Right kidney (tissue), 1 donor: Measurements from ENCODE around the gene CASP10.

Experiments
- DNase-seq: peaks from one replicate; pipeline ENCODE4 v3.0.0-alpha.2; 2016

The CASP10 gene

DNA sequence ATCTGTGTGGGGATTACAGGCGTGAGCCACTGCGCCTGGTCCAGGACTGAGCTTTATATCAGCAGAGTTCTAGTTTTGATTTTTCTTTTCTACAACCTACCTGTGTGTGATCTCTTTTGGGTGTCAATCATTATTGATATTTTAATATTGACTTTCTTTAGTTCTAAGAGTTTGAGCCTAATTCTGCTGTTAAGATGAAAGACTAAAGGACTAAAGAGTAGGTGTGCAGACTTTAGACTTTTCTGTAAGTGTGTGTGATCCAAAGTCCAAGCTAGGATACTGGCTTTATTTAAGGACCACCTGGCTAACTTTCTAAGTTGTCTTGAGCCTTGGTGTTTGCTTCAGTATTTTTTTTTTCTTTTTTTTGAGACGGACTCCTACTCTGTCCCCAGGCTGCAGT lies 12.4 kb downstream of the CASP10 start:
- no peak for DNase-seq

DNA sequence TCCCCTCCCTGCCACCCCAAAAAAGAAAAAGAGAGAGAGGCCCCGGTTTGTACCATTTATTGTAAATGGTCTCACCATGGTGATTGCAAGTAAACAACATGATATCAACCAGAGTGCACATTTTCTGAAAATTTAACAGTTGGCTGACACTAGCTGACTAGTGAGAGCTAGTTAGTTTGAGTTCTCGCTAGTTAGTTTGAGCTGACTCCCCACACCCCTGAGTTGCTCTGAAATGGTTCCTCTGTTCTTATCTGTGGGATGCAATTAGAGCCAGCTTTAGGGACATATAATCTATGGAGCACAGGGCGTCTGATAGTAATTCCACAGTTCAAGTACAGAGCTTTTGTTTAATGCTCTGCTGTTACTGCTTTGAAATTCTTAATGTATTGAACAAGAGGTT lies 13.1 kb downstream of the CASP10 start:
- DNase-seq: no peak

DNA sequence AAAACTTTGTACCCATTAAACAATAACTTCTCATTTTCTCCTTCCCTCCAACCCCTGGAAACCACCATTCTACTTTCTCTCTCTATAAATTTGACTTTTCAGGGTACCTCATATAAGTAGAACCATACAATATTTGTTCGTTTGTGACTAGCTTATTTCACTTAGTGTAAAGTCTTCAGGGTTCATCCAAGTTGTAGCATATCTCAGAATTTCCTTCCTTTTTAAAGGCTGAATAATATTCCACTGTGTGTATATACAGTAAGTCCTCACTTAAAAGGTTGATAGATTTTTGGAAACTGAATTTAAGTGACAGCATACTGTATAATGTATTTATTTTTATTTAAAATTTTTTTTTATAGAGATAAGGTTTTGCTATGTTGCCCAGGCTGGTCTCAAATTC lies 13.9 kb downstream of the CASP10 start:
- DNase-seq: no peak

DNA sequence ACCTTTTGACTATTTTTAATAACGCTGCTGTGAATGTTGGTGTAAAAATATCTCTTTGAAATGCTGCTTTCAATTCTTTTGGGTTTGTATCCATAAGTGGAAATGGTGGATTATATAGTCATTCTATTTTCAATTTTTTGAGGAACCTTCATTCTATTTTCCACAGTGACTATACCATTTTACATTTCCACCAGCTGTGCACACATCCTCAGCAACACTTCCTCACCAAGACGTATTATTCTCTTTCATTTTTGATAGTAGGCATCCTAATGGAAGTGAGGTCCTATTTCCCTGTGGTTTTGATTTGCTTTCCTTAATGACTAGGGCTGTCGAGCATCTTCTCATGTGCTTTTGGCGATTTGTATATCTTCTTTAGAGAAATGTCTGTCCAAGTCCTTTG lies 14.8 kb downstream of the CASP10 start:
- DNase-seq: no peak

DNA sequence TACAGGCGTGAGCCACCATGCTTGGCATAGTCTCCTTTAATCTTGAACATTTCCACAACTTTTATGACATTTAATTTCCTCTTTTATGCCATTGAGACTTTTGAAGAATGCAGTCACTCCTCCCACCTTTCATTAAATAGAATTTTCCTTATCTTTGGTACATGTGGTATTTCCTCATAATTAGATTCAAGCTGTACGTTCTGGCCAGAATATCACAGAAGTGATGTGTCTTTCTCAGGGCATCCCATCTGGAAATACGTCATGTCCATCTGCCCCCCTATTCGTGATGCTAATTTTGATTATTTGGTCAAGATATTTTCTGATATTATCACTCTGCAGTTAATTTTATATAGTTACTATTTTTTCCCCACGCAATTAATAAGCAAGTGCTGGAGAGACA lies 16.9 kb downstream of the CASP10 start:
- no peak for DNase-seq

DNA sequence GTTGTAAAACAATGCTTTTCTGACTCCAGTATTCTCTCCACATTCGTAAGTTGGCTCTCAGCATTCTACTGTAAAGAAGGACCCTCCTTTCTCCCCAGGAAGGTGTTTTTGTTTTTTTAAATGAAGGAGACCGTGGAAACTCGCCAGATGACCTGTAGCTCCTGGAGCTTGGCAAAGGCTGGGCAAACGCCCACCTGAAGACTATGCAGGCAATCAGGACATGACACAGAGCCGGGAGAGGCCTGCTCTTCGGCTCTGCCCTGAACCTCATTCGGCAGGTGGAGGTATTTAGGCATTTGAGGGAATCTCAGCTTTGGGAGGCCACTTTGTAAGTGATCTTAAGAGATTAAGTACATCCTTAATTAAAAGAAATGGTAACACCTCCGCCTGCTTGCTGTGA lies 17.4 kb downstream of the CASP10 start:
- no peak for DNase-seq

DNA sequence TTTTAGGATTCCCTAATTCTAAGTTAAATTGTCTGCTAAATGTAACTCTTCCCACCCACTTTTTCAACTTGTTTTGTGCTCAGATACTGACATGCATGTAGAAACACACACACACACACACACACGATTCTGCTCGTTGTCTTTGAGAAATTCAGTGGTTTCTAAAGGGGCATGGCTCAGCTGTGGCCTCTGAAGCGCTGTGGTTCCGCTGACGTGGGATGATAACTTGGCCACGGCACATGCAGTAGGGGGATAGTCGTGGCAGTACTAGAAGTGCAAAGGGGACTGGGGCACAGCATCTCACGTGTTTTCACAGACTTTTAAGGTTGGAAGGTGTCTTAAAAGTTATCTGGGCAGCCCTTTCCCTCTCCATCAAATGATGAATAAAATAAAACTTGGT lies 18.4 kb downstream of the CASP10 start:
- no peak for DNase-seq

DNA sequence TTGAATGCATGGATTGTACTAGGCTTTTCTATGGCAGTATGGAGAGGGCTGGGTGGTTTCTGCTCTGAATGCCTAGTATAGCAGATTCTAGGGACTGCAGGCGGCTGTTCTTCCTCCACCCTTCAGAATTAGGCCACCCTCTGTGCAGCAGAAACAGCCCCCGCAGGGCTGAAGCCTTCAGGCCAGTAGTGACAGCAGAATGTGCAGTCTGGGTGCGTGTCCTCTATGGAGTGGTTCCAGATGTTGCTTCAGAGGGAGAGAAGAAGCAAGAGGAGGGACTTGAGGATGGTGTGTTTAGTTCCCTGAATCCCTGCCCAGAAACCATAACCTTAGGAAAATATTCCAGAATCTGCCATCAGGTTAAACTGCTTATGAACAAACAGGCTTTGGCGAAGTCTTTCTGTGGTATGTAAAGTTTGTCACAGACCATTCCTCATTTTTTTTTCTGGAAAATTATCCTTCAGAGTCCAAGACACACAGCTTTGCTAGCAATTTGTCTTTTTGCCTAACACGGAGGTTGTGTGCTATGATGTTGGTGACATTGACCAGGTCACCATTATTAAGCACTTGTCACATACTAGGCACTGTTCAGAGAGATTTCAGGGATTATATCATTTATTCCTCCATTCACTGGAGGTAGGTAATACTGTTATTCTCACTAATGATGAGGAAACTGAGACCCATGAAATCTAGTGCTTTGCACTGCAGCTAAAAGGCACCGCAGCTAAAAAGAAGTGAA lies 21.1 kb downstream of the CASP10 start:
- peak; percentile 39 for DNase-seq

DNA sequence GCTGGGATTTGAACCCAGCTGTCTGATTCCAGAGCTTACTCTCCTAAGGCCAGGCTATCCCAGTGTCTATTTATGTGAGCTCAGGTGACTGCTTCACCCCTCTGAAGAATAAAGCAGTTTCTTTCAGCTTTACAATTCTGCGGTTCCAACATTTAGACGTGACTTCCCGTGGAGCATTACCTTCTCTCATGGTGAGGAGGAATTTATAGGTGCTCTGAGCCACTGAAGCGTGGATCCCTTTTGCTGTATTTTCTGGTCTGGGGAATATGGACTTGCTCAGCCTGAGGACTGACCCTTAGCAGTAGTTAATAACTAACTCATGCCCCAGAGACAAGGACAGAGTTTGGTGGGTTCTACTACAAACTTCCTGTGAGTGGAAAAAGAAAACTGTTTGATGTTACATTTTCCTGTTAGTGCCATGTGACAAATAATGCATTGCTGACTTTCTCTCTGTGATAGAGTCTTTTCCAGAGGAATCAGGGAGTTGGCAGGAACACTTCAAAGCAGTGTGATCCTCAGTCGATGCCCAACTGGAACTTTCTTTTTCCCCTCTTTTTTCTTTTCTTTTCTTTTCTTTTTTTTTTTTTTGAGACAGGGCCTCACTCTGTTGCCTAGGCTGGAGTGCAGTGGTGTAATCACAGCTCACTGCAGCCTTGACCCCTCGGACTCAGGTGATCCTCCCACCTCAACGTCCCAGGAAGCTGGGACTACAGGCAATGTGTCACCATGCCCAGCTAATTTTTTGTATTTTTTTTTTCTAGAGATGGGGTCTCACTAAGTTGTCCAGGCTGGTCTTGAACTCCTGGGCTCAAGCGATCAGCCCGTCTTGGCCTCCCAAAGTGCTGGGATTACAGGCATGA lies 21.9 kb downstream of the CASP10 start:
- DNase-seq: peak; percentile 44

DNA sequence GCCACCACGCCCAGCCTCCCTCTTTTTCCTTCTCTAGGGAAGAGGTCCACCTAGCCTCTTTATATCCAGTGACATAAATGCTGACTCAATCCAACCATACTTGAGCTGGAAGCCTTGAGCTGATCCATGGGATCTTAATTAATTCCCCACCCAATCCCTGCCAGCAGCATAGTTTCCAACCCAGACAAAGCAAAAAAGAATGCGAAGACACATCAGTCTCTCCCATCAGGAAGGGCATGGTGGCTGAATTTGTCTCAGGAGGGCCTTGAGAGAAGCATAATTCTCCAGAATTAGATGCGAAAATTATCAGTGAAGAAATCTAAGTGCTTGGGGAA lies 22.5 kb downstream of the CASP10 start:
- no peak for DNase-seq

DNA sequence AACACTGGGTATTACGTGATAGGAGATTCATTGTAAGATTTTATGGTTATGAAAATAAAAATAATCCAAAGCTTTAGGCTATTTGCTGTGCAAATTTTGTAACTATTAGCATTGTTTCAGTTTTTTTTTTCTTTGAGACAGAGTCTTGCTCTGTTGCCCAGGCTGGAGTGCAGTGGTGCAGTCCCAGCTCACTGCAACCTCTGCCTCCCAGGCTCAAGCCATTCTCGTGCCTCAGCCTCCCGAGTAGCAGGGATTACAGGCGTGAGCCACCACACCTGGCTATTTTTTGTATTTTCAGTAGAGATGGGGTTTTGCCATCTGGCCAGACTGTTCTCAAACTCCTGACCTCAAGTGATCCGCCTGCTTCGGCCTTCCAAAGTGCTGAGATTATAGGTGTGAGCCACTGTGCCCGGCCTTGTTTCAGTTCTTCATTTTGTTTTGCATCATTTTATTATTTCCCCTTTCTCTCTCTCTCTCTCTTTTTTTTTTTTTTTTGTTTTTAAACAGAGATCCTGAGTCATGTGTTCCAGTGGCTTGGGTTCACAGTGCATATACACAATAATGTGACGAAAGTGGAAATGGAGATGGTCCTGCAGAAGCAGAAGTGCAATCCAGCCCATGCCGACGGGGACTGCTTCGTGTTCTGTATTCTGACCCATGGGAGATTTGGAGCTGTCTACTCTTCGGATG lies 25.8 kb downstream of the CASP10 start:
- no peak for DNase-seq

DNA sequence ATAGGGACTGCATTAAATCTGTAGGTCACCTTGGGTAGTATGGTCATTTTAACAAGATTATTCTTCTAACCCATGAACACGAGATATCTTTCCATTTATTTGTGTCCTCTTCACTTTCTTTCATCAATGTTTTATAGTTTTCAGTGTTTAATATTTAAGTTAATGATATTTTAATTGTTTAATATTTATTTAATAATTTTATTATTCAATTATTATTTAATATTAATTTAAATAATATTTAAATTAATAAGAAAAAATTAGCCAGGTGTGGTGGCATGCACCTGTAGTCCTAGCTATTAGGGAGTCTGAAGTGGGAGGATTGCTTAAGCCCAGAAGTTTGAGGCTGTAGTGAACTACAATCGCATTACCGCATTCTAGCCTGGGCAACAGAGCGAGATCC lies 33.0 kb downstream of the CASP10 start:
- DNase-seq: no peak

DNA sequence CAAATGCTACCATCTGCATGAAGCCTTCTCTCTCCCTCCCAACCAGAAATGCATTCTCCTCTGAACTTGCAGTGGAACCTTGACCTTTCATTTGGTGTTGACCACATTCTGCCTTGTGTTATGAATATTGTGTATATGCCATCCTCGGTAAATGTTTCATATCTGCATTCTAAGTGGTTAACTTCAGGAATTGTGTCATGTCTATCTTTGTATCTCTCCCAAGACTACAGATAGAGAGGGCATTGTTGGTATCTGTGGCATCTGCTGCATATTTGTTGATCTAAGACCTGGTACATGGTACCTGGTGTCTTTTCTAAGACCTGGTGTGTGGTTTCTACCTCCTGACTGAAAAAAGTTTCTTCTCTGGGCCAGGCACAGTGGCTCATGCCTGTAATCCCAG lies 34.0 kb downstream of the CASP10 start:
- DNase-seq: no peak

DNA sequence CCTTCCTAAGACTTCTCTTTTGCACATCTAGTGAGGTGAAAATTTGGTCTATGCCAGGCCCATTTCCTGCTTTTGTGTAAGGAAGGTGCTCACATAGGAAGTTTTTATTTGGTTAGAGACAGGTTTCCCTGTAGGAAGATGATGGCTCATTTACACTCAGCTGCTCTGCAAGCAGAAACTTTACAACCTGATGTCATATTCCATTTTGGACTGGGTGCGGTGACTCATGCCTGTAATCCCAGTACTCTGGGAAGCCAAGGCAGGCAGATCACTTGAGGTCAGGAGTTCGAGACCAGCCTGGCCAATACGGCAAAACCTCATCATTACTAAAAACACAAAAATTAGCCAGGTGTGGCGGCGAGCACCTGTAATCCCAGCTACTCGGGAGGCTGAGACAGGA lies 35.8 kb downstream of the CASP10 start:
- no peak for DNase-seq

DNA sequence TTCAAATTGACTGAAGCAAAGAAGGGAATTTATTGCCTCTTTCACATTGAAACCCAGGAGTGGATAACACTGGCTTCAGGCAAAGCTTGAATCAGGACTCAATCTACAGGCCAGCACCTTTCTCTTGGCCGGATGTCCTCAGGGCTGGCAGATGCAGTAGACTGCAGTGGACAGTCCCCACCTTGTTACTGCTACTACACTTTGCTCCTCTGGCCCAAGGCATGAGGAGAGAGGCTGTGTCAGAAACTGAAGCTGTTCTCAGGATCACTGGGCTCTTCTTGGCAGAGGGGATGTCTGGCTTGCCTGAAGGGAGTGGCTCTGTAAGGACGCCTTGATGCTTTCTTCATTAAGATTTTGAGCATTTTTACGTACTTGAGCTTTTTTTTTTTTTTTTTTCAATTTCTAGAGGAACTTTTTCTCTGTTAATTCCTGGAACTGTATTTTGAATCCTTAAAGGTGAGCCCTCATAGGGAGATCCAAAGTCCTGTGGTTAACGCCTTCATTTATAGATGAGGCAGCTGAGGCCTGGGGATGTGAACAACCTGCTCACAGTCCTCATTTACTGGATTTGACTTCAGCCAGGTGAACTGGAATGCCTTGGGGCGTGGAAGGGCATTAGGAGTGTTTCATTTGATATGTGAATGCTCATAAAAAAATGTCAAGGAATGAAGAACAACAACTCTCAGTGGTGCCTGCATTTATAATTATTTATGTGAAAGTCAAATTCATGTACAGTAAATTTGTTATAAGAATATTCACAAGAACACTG lies 36.6 kb downstream of the CASP10 start:
- DNase-seq: no peak

DNA sequence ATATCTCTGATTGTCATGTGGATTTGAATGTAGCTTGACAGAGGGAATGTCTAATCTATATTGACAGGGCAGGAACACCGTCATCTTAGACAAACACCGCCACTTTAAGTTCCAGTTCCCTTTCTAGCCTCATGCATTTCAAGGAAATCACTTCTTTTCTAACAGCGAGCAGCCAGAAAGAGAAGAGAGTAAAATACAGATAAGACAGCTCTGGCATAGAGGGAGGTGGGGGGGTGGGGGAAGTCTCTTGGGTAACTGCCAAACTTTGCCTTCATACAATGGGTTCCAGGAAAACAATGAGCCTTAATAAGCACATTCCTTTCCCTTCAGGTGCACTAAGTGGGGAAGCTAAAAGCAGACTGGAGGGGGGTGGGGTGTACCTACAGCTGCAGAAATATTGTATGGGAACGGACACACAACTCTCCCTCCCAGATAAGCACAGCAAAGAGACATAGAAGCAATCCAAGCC lies 37.2 kb downstream of the CASP10 start:
- no peak for DNase-seq

DNA sequence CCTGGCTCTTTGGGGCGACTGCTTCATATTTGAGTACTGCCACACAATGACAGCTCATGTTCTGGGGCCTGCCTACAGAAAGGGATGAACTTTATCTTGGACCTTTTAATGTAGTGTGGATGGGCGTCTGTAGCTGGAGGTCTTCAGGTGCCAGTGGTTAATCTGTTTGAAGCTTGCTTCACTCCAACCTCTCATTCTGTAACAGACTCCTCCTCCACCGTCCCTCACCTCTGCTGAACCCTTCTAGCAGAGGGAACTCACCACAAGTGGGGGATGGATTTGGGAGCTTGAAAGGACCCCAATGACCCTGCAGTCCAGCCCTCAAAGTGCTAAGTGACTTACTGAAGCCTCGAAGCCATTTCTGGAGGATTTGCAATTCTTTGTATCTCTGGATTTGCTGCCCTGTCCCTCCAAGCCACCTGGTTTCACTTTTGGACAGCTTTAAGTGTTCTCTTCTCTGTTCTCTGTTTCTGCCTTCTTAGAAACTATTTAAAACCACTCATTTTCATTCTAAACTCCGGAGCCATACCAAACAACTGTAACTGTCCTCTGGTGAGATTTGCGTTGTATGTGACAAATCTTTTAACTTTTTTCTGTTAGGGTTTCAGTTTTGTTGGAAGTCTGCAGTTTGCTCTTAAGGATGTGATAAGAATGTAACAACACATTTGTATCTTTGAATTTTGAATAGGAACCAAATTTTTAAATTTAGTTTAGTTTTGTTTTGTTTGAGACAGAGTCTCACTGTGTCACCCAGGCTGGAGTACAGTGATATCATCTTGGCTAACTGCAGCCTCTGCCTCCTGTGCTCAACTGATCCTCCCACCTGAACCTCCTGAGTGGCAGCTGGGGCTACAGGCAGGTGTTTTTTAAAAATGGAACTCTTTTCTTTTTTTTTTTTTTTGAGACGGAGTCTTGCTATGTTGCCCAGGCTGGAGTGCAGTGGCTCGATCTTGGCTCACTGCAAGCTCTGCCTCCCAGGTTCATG lies 40.4 kb downstream of the CASP10 start:
- DNase-seq: no peak

DNA sequence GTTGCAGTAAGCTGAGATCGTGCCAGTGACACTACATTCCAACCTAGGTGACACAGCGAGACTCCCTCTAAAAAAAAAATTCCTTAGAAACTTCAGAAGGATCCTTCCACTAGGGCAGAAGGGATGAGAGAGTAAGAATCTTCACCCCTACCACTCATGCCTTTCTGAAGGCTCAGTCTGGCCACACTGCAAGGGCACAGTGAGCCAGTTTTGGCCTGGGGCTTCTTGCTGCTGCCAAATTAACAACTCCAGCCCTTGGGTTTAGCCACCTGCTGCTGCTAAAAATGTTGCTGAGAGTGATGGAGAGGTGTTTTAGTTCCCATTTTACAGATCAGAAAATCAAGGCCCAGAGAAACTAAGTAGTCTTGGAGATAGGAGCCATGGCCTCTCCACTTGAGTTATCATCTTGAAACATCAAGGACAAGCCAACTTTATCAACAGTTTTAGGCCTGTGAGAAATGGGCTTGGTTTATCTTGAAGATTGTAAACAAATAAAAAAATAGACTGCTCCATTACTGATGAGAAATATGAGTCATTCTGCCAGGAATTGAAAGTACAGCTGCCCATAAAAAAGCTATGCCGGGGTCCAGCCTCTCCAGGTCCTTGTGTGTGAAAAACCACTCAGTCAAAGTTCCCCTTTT lies 45.5 kb downstream of the CASP10 start:
- DNase-seq: no peak

DNA sequence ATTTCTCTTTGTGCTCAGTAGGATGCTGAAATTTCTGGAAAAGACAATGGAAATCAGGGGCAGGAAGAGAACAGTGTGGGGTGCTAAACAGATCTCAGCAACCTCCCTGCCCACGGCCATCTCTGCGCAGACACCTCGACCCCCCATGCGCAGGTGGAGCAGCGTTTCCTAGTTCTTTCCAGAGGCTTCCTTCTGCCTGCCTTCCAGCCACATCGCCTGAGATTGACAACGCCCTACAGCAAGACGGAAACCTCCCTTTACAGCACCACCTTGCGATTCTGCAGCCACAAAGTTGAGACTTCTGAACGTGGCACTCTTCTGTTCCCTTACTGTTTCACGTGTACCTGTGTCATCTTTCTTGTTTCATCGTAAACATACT lies 46.0 kb downstream of the CASP10 start:
- no peak for DNase-seq

DNA sequence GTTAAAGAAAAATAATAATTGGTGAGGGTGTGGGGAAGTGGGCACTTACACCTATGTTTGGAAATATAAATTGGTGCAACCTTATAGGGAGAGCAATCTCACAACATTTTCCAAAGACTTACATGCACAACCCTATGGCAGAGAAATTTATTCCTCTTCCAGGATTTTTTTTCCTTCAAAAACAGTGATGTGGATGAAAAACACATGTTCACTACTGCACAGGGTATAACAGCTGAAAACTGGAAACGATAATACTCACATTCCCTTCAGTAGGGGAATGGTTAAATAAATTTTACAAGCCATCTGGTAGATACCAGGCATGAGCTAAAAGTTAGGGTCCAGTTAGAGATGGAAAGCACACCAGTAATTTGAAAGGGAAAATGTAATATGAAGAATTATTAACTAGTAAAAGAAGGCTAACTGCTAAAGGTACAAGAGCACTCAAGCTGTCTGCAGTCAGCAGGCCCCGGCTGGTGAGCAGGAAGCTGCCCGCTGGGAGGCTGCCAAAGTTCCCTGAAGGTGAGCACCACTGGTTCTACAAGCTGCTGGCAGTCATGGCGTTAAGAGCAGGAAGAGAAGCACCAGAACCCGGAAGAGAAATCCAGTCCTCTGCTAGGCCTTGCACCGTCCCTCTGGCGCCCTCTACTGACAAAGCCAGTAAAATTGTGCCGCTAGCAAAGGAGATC lies 49.0 kb downstream of the CASP10 start:
- peak; percentile 64 for DNase-seq
